ENCODE measurements around the gene AKIRIN2. TPM values are rescaled to one million over a fixed set of nuclear protein-coding genes. Genes with fewer than 3 reads are reported as not detected.

AKIRIN2 gene
- total RNA-seq, 4 donors from 2014 or later: 11.7 to 26.9 (median 16.7) TPM

DNA sequence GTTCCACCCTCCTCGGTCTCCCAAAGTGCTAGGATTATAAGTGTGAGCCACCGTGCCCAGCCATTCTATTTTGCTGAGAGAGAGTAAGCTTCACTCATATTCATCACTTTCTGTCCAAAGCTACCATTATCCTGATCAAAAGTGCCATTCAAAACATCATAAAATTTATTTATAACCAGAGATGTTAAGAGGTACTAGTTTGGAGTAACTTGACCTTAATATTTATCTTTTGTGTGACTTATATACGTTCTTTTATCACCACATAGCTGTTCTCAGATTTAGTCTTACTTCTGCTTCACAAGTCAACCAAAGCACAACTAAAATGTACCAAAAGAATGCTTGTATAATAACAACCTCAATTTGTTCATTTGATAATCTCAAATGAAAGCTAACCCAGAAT is 18.1 kb downstream of the AKIRIN2 start:
- H3K4me1 ChIP-seq: peaks cover 4 to 75% (median 7%) of the 10 kb centered on the region in 3 donors
- no peak for ATAC-seq
- 80 to 86% methylated on average over 1 to 3 of the region's 3 CpGs for WGBS, 2 donors (ENCODE audit: low coverage in 1 of 2)
- H3K27me3 ChIP-seq: no peaks in the 10 kb centered on the region
- no peak overlapping the region for H3K27ac ChIP-seq
- H3K9me3 ChIP-seq: no peaks in the 10 kb centered on the region
- H3K4me3 ChIP-seq: no peak overlapping the region
- H3K36me3 ChIP-seq: peaks cover 0 to 7% of the 10 kb centered on the region in 2 donors
- TF ChIP-seq, protein P1, sequence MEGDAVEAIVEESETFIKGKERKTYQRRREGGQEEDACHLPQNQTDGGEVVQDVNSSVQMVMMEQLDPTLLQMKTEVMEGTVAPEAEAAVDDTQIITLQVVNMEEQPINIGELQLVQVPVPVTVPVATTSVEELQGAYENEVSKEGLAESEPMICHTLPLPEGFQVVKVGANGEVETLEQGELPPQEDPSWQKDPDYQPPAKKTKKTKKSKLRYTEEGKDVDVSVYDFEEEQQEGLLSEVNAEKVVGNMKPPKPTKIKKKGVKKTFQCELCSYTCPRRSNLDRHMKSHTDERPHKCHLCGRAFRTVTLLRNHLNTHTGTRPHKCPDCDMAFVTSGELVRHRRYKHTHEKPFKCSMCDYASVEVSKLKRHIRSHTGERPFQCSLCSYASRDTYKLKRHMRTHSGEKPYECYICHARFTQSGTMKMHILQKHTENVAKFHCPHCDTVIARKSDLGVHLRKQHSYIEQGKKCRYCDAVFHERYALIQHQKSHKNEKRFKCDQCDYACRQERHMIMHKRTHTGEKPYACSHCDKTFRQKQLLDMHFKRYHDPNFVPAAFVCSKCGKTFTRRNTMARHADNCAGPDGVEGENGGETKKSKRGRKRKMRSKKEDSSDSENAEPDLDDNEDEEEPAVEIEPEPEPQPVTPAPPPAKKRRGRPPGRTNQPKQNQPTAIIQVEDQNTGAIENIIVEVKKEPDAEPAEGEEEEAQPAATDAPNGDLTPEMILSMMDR (IDR thresholded peaks at IDR 0.05): no peak
- no peak for TF ChIP-seq POLR2A (IDR thresholded peaks at IDR 0.05)
- TF ChIP-seq POLR2AphosphoS5 (IDR thresholded peaks at IDR 0.05): no peak
- no peak for TF ChIP-seq EP300 (IDR thresholded peaks at IDR 0.05)

DNA sequence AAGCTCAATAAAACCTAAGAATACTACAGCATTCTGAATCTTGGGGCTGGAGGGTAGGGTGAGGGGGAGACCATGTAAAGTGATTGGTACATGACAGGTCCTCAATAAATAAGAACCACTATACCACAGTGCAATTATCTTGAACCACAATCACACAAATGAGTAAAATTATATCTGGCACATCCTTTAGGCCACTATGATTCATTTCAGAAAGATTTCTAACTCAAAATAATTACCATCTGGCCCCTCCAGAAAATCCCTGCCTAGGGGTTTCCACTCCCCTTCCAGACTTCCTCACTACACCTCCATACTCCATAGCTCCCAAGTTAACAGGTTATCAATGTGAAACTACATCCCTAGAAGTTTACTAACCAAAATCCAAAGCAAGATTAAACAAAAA is 19.7 kb downstream of the AKIRIN2 start:
- Histone ChIP-seq H3K36me3 (peaks cover 0 to 23% of the 10 kb centered on the region in 2 donors), H3K4me3 (no peak overlapping the region), H3K27ac (no peak overlapping the region), H3K27me3 (no peaks in the 10 kb centered on the region), H3K4me1 (peaks cover 4 to 62% (median 7%) of the 10 kb centered on the region in 3 donors), H3K9me3 (no peaks in the 10 kb centered on the region)
- no peak for ATAC-seq
- TF ChIP-seq EP300 (IDR thresholded peaks at IDR 0.05): no peak
- TF ChIP-seq, protein P1 (IDR thresholded peaks at IDR 0.05): no peak
- TF ChIP-seq POLR2AphosphoS5 (IDR thresholded peaks at IDR 0.05): no peak
- no peak for TF ChIP-seq POLR2A (IDR thresholded peaks at IDR 0.05)

DNA sequence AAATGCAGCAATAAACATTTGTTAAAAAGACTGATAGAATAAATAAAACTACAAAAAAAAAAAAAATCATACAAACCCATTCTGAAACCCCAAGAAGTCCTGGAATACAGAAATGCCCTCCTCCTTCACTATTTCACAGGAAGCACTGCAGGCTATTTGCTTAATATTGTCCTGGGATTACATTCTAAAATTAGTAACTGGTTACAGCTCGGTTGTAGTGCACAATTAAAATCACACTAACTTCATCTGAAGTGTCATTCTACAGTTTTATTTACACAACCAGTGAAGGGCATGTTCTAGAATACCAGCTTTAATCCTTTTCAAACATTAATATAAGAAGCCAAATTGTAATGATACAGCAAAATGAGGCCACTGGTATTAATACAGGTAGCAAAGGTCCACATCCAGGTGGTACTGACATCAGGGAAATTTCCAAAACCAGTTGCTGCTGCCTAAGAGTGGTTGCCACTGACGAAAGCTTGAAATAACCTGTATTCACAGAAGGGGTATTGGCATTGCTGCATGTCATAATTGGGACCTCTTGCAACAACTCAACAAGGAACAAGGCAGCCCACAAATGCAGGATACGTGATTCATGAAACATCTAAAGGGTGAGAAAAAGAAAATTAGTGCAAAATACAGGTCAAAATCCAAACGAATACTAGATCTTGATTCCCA is 26.9 kb downstream of the AKIRIN2 start:
- WGBS, 2 donors (ENCODE audit: low coverage in 1 of 2): 56% methylated on average over 4 of the region's 4 CpGs
- H3K36me3 ChIP-seq: peaks cover 0 to 77% of the 10 kb centered on the region in 2 donors
- H3K27me3 ChIP-seq: no peaks in the 10 kb centered on the region
- H3K4me3 ChIP-seq: no peak overlapping the region
- H3K27ac ChIP-seq: no peak overlapping the region
- TF ChIP-seq, protein P1 (IDR thresholded peaks at IDR 0.05): no peak
- no peak for TF ChIP-seq POLR2A (IDR thresholded peaks at IDR 0.05)
- TF ChIP-seq POLR2AphosphoS5 (IDR thresholded peaks at IDR 0.05): no peak
- no peak for TF ChIP-seq EP300 (IDR thresholded peaks at IDR 0.05)
- ATAC-seq: no peak
- no peaks in the 10 kb centered on the region for H3K9me3 ChIP-seq
- peaks cover 0 to 19% (median 0%) of the 10 kb centered on the region in 3 donors for H3K4me1 ChIP-seq

DNA sequence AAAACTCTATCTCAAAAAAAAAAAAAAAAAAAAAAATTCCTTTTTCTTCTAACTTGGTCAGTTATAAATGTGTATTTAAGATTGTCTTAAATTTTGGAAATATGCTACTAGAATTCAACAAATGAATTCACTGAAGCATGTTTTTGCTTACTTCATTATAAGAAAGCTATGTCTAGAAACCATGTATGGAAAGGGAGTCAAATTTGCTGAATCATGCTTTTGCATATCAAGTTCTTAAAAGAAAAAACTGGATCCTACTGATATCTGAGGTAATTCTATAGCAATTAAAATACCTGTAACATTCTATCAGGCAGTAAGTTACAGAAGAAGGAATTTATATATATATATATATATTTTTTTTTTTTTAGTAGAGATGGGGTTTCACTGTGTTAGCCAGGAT is 27.7 kb downstream of the AKIRIN2 start:
- no peak for ATAC-seq
- Histone ChIP-seq H3K9me3 (no peaks in the 10 kb centered on the region), H3K4me3 (no peak overlapping the region), H3K36me3 (peaks cover 0 to 77% of the 10 kb centered on the region in 2 donors), H3K27ac (no peak overlapping the region), H3K4me1 (peaks cover 0 to 19% (median 0%) of the 10 kb centered on the region in 3 donors), H3K27me3 (no peaks in the 10 kb centered on the region)
- TF ChIP-seq POLR2A (IDR thresholded peaks at IDR 0.05) (no peak), EP300 (IDR thresholded peaks at IDR 0.05) (no peak), POLR2AphosphoS5 (IDR thresholded peaks at IDR 0.05) (no peak)
- TF ChIP-seq, protein P1 (IDR thresholded peaks at IDR 0.05): no peak

DNA sequence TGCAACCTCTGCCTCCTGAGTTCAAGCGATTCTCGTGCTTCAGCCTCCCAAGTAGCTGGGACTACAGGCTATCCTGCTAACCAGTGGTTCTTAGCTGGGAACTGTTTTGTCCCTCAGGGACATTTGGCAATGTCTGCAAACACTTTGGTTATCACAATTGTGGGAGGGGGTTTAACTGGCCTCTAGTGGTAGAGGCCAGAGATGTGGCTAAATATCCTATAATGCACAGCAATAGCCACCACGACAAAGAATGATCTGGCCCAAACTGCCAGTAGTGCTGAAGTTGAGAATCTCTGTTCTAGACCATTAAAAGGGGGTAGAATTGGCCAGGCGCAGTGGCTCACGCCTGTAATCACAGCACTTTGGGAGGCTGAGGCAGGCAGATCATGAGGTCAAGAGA is 28.8 kb downstream of the AKIRIN2 start:
- Histone ChIP-seq H3K4me3 (no peak overlapping the region), H3K27me3 (no peaks in the 10 kb centered on the region), H3K4me1 (peaks cover 0 to 19% (median 0%) of the 10 kb centered on the region in 3 donors), H3K27ac (no peak overlapping the region), H3K36me3 (peaks cover 0 to 81% of the 10 kb centered on the region in 2 donors), H3K9me3 (no peaks in the 10 kb centered on the region)
- WGBS, 2 donors (ENCODE audit: low coverage in 1 of 2): 80 to 100% methylated on average over 1 to 2 of the region's 5 CpGs
- ATAC-seq: no peak
- TF ChIP-seq POLR2AphosphoS5 (IDR thresholded peaks at IDR 0.05) (no peak), EP300 (IDR thresholded peaks at IDR 0.05) (no peak), POLR2A (IDR thresholded peaks at IDR 0.05) (no peak)
- TF ChIP-seq, protein P1 (IDR thresholded peaks at IDR 0.05): no peak
